GM18499 (cell line): ENCODE results near the gene TMEM9.

ENCODE experiments used
- ATAC-seq: cut with Tn5 transposase; IDR thresholded peaks from one replicate; pipeline ENCODE4 v1.9.1; 2021; ENCODE audit warnings: moderate number of reproducible peaks; ENCODE audit not compliant: insufficient read depth, unreplicated experiment

The TMEM9 gene

GRCh38 chr1:201088901-201089525, 65.3 kb downstream of the TMEM9 start:
- no peak for ATAC-seq

DNA sequence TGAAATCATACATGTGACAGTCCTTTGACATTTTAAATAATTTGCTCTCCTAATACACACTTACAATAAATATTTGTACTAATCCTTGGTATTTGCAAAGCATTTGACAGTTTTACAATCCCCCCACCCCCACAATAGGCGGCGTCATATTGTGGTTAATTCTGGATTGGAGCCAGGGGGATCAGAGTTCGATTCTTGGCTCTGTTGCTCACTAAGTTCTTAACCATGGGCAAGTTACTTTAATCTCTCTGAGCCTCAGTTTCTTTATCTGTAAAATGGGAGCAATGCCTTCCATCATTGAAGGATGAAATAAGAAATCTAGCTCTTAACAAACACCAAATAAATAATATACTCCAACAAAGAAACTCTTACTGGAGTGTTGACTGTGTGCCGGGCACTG, 65.9 kb downstream of the TMEM9 start:
- ATAC-seq: no peak

DNA sequence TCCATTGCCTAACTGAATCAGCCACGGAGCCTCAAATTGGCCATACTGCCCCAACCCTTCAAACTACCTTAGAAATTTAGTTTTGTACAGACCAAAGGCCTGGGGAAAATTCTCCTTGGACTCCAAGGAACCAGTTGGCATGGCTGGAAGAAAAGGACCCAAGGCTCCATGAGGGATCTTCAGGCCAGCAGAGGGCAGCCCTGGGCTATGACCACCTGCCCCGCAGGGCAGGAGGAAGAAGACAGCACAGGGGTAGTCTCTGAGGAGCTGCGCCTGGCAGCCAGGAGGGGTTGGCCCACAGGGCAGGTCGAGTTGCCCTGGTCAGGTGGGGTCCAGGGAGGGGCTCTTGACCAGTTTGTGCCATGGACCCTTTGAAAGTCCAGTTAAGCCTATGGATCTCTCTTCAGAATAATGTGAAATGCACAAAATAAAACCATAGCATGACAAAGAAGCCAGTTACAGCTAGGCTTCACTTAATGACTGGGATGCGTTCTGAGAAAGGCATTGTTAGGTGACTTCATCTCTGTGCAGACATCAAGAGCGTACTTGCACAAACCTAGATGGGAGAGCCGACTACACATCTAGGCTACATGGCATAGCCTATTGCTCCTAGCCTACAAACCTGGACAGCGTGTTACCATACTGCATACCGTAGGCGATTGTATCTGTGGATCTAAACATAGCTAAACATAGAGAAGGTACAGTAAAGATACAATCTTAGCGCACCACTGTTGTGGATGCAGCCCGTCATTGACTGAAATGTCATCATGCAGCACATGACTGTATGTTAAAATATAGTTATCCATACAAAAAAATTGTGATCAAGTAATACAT, 68.2 kb downstream of the TMEM9 start:
- ATAC-seq: no peak
